Measurements from ENCODE around the gene TLCD2.
A peak's percentile ranks its signal among the peaks of the same experiment; 100 is the strongest.

The TLCD2 gene

GRCh38 chr17:1716912-1717695 is 6.9 kb upstream of the TLCD2 start:
- no peak for TF ChIP-seq CTCF (IDR thresholded peaks at IDR 0.05; ENCODE audit: extremely low read depth, insufficient read depth, missing control alignments)
- in situ Hi-C loops (cut with MboI; ENCODE audit: low pct_unique_long_range_greater_than_20kb, low sequenced_read_pairs, unreplicated experiment): loop anchor here (25.0 kb wide), 1 partner anchor 320 kb away; the partner anchor contains the start of genes DPH1, OVCA2 and RTN4RL1
- DNase-seq (ENCODE audit: low spot score): peak; percentile 95

GRCh38 chr17:1716076-1716911 is 6.1 kb upstream of the TLCD2 start:
- peak; percentile 100 for DNase-seq (ENCODE audit: low spot score)
- peak; percentile 14 for TF ChIP-seq CTCF (IDR thresholded peaks at IDR 0.05; ENCODE audit: extremely low read depth, insufficient read depth, missing control alignments)
- in situ Hi-C loops (cut with MboI; ENCODE audit: low pct_unique_long_range_greater_than_20kb, low sequenced_read_pairs, unreplicated experiment): loop anchor here (25.0 kb wide), 1 partner anchor 321 kb away; the partner anchor contains the start of genes DPH1, OVCA2 and RTN4RL1

- no peak for DNase-seq (ENCODE audit: low spot score)
- no peak for TF ChIP-seq CTCF (IDR thresholded peaks at IDR 0.05; ENCODE audit: extremely low read depth, insufficient read depth, missing control alignments)
- in situ Hi-C loops (cut with MboI; ENCODE audit: low pct_unique_long_range_greater_than_20kb, low sequenced_read_pairs, unreplicated experiment): loop anchor here (25.0 kb wide), 1 partner anchor 322 kb away; the partner anchor contains the start of genes DPH1, OVCA2 and RTN4RL1
Observed at GRCh38 chr17:1715803-1716075, 5.6 kb upstream of the TLCD2 start.

- DNase-seq (ENCODE audit: low spot score): no peak
- in situ Hi-C loops (cut with MboI; ENCODE audit: low pct_unique_long_range_greater_than_20kb, low sequenced_read_pairs, unreplicated experiment): loop anchor here (25.0 kb wide), 1 partner anchor 322 kb away; the partner anchor contains the start of genes DPH1, OVCA2 and RTN4RL1
- no peak for TF ChIP-seq CTCF (IDR thresholded peaks at IDR 0.05; ENCODE audit: extremely low read depth, insufficient read depth, missing control alignments)
Observed at GRCh38 chr17:1714980-1715802, 5.0 kb upstream of the TLCD2 start.

- no peak for TF ChIP-seq CTCF (IDR thresholded peaks at IDR 0.05; ENCODE audit: extremely low read depth, insufficient read depth, missing control alignments)
- in situ Hi-C loops (cut with MboI; ENCODE audit: low pct_unique_long_range_greater_than_20kb, low sequenced_read_pairs, unreplicated experiment): loop anchor here (25.0 kb wide), 1 partner anchor 323 kb away; the partner anchor contains the start of genes DPH1, OVCA2 and RTN4RL1
- no peak for DNase-seq (ENCODE audit: low spot score)
Observed at GRCh38 chr17:1714427-1714979, 4.3 kb upstream of the TLCD2 start.

Measured in GM13977 (cell line).